Stimulated activated CD8-positive, alpha-beta memory T cell treated with anti-CD3 and anti-CD28 coated beads, Interleukin-12 subunit alpha, Interleukin-12 subunit beta, amount 100 ng/mL, for 4 hours (primary cell): ENCODE measurements around the gene TRPV4.

Experiments
- DNase-seq: peaks from one replicate; pipeline ENCODE4 v3.0.0-alpha.2; 2020; ENCODE audit warnings: low read depth

TRPV4 gene

GRCh38 chr12:109739747-109740693 is 93.2 kb downstream of the TRPV4 start:
- DNase-seq: no peak

DNA sequence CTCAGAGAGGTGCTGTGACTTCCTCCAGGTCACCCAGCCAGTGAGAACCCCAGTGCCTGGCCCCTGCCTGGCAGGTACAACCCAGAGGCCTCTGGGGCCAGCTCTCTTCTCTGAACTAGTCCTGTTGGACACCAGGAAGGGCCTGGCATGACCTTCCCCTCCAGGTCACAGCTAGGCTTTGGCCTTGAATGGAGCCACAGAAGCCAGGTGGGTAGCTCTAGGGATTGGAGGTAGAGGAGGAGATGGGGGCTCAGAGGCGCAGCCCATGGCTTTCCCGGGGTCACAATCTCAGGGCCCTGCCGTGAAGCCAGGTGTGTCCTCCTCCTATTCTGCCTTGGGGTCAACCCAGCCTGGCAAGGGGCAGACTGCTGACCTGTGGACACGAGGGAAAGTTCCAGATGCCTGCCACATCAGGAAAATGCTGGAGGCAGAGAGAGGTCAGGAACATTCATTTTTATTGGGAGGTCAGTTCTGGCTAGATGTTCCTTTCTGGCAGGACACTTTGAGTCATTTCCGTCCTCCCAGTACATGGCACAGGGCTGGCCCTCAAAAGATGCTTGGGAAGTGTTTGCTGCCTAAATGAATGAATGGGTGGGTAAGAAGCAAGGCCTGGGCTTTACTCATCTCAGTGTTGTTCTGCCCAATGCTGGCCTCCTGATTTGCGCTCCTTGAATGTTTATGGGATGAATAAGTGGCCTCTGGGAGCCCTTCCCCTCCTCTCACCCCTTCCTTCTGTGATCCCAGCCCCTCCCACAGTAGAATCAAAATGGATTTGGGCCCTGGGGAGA is 94.1 kb downstream of the TRPV4 start:
- DNase-seq: no peak

DNA sequence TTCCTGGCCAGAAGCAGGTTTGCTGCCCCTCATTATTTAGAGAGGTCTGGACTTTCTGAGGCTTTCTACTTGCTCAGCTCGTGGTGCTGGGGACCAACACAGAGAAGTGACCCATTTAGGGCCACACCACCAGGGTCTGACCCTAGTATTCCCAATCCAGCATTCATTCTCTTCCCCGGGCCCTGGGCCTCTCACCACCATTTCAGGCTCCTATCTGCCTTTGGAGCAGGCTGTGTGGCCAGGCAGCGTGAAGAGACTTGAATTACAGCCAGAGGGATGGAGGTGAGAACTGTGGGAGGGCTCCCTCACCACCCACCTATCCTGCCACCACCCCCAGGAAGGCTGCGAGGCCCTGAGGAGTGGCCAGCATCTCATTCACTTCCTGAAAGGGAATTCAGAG is 95.0 kb downstream of the TRPV4 start:
- no peak for DNase-seq

DNA sequence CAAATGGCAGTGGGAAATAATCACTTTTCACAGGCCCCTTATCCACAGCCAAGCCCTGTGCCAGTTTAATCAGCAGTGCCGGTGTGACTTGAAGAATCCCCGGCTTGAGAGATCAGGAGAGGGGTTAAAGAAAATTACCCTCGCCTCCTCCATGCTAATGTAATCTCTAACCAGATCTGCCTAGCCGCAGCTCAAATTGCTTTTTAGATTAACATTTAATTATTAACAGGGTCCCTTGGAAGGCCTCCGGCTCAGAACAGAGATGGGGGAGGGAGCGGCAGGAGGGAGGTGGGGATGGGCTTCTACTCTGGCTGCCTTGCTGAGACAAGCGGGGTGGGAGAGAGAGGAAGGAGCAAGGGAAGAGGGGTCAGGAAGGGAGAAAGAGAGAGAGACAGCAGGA is 95.6 kb downstream of the TRPV4 start:
- DNase-seq: no peak

- DNase-seq: no peak
These were observed 96.1 kb downstream of the TRPV4 start for GRCh38 chr12:109737126-109737525.

DNA sequence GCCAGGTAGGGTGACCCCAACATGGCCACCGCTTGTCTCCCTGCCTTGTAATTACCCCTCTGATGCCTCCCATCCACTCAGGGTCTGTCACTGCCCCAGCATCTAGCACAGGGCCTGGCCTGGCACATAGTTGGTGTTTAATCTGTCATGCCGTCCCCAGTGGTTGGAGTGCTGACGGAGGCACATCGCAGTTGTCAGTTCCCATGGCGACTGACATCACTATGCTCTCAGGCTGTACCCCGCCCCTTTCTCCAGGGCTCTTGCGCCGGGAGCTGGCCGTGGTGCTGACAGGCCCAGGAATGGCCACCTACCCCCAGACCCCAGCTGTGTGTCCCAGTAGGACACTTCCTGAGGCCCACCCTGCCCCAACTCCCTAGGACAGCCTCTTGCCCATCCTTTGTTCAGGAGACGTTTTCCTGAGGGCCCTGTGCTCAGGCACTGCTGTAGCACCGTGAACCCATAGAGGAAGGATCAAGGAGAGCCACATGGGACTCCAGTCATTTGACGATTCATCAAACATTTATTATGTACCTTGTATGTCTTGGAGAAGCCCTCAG is 96.6 kb downstream of the TRPV4 start:
- no peak for DNase-seq

DNA sequence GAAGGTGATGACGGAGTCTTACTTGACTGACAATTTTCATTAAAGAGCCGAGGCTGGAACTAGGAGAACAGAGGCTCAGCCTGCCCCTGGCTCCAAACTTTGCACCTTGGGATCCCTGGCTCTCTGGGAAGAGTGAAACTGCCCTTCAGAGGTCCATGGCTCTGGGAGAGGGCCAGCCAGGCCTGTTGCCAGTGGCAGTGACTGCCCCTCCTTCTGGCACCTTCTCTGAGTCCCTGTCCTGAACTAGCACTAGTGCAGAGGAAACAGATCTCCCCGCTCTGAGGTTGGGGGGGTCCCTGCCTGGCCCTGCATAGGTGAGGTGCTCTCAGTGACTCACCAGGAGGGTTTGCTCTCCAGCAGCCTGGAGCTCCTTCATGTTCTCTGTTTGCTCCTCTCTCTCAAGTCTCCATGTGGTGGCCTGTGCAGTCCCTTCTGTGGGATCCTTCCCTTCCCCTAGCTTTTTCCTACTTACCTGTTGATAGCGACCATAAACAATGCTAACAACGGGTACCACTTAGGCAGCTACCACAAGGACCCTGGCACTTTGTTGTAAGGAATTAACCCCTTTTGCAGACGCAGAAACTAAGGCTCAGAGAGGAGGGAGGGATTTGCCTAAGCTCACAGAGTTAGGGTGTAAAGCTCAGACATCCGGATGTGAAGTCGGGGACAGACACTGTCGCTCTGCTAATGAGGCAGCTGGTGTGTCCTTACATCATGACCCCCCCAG is 97.2 kb downstream of the TRPV4 start:
- no peak for DNase-seq

DNA sequence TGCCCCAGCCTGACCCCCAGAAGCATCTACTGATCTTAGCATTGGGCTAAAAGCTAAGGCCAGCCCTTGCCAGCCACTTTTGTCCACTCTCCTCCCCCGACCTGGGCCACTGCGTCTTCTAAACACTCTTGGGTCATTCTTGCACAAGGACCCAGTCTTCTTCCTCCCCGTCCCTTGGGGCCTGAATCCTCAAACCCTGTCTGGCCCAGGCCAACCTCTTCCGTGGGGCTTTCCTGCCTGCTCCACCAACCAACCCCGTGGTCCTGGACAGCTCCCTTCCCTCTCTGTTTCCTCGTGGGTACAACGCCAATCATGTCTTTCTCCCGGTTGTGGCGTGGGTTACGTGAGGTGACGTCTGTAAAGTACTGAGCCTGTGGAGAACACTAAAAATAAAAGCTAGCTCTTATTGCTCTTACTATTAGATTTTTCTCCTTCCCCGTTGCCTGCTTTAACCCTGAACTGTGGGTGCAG is 98.1 kb downstream of the TRPV4 start:
- no peak for DNase-seq

- DNase-seq: no peak
These were observed 98.8 kb downstream of the TRPV4 start for GRCh38 chr12:109734219-109735000.
